Peyer's patch (tissue), 4 donors: ENCODE data around the gene PES1.

ENCODE experiments used
- POLR2A ChIP-seq, 2 donors: fragments of 450-650 bp; IDR thresholded peaks; one replicate each; pipeline ENCODE4 v1.5.1; 2017; ENCODE audit warnings: antibody characterized with exemption in 2 of 2, mild to moderate bottlenecking in 2 of 2, moderate library complexity in 2 of 2
- TF ChIP-seq, protein P1 (sequence below), 6 experiments: fragments of 450-650 bp in 4 of 6; fragments of 200-600 bp in 2 of 6; sonication (generic) in 1 of 6; IDR thresholded peaks; one replicate each; pipeline ENCODE4 v1.5.1; 2017 to 2019; ENCODE audit warnings: antibody characterized with exemption in 6 of 6, mild to moderate bottlenecking in 3 of 6, moderate library complexity in 1 of 6

GRCh38 chr22:30557243-30557642 is 34.5 kb downstream of the PES1 start:
- TF ChIP-seq, protein P1, sequence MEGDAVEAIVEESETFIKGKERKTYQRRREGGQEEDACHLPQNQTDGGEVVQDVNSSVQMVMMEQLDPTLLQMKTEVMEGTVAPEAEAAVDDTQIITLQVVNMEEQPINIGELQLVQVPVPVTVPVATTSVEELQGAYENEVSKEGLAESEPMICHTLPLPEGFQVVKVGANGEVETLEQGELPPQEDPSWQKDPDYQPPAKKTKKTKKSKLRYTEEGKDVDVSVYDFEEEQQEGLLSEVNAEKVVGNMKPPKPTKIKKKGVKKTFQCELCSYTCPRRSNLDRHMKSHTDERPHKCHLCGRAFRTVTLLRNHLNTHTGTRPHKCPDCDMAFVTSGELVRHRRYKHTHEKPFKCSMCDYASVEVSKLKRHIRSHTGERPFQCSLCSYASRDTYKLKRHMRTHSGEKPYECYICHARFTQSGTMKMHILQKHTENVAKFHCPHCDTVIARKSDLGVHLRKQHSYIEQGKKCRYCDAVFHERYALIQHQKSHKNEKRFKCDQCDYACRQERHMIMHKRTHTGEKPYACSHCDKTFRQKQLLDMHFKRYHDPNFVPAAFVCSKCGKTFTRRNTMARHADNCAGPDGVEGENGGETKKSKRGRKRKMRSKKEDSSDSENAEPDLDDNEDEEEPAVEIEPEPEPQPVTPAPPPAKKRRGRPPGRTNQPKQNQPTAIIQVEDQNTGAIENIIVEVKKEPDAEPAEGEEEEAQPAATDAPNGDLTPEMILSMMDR (IDR thresholded peaks at IDR 0.05): no peak
- no peak for TF ChIP-seq POLR2A (IDR thresholded peaks at IDR 0.05)
